Stimulated activated CD8-positive, alpha-beta memory T cell treated with anti-CD3 and anti-CD28 coated beads, Interleukin-7, amount 100 ng/mL, for 24 hours (primary cell): ENCODE data around the gene OPCML.

Experiments
- DNase-seq: peaks from one replicate; pipeline ENCODE4 v3.0.0-alpha.2; 2020; ENCODE audit warnings: low read depth

OPCML gene

DNA sequence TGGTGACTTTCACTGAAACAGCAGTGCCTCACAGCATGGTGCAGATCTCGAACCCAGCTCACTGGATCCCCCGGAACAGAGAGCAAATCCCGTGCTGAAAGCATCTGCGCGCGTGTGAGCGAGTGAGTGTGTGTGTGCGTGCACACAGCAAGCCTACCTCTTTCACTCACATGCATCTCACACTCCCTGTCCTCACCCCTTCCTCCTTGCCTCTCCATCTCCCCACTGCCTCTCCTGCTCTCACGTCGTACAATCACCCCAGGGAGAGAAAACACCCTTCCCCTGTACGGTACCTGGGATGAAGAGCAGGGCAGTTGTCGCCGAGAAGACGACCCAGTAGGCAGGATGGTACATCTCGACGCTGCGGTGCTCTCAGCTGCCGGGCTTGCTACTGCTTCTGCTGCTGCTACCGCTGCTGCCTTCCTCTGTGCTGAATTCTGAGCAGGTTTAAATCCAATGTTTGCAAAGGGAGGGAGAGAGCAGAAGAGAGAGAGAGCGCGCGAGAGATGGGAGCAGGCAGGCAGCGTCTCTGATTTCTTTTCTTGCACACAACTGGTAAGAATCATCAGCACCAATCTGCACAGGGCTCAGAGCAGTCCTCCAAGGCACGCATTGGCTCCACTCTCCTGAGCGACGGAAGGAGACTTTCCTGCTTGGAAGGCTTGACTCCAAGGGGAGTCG, at the start of gene OPCML:
TSS of gene OPCML (minus strand) at position 531 of the 681 bp plus-strand sequence.
- DNase-seq = no peak

DNA sequence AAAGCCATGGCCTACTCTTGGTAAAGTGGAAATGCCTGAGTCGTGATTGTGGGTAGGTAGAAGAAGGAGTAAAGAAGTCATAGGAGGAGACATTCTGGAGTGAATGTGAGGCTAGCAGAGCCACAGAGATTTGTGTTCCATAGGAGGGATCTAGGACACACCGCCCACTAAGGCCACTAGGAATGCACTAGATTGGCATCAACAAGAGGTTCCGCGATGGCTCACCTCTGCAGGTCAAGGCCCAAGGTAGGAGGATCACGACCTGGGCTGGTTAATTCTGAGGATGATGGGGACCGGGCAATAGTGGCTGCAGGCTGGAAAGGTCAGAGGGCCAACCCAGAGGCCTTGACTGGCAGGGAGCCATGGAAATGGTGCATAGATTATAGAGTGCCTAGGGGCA, 48.8 kb upstream of the OPCML start:
- DNase-seq = no peak

DNA sequence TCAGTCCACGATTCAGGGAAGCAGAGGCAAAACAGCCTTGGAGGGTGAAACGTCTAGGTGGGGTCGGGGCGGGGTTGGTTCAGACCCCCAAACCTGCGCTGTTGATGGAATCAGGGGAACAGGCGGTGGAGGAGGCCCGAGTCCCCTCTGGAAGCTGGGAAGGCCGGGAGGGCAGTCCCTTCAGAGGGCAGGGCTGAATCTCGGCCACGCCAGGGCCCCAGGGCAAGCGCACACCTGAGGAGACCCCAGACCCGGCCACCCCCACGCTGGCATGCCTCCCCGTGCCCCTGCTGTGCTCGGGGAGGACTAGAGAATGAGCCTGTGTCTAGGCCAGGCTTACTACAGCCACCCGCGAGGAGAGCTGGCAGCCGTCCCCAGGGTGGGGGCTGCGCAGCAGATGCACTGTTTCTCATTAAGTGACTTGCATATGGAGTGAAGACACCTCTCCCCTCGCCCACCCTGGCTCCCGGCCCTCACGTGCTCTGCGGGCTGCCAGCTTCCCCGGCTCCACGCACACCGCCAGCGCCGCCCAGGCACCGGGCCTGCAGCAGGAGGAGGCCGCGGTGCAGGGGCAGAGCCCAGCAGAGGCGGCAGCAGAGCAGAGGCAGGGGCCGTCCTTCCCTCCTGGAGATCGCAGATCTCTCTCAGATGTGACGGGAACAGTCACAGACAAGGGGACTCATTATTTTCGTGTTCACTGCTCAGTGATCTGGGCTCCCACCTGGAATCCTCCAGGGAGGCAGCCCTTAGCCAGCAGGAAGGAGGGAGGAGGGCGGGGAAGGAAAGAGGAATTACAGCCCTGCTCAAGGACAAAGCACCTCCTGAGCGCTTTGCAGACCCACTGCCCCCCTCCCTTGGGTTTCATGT, 47.1 kb upstream of the OPCML start:
- no peak for DNase-seq

DNA sequence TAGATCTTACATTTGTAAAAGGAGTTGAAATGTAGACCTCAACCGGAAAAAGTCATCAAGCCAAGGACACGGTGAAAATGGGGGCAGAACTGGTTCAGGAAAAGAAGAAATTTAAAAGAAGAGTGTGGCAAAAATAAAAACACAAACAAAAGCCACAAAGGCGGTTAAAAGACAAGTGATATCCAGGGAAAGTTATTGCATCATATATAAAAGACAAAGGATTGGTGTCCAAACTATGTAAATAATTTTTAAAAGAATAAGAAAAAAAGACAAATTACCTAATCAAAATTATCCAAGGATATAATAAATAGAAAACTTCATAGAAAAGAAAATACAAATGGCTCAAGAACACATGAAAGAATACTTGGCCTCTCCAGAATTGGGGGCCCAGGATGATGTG, 45.1 kb upstream of the OPCML start:
- DNase-seq = no peak

DNA sequence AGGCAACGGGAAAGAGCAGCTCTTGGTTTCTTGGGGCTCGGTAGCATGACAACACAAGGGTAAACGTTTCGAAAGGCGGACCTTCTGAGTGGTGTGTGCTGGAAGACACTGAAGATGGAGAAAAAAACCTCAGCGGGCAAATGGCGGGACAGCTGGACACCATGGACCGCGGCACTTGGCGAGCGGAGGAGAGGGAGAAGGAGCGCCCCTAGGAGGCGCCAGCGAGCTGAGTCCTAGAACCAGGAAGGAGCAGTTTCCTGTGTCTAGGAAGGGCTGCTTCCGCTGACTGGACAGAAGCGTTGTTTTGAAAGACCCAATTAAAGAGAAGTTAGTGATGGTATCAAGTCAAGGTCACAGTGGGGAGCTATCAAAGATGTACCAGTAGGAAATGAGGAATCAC, 44.0 kb upstream of the OPCML start:
- DNase-seq = no peak

DNA sequence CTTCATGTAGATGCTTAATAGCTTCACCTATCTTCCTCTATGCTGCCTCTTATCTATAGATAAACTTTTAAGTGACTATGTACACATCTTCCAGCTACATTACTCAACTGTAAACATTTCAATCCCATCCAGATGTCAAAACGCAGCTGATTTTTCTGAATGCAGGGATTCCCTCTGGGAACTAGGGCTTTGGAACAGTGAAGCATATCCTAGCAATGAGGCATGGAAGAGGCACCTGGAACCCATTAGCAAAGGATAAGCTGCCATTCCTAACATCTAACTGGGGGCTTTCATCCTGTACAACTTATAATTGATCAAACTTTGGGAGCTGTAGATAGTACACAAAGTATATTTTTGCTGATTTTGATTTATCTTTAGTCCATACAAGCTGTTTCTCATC, 40.8 kb upstream of the OPCML start:
- DNase-seq = no peak

DNA sequence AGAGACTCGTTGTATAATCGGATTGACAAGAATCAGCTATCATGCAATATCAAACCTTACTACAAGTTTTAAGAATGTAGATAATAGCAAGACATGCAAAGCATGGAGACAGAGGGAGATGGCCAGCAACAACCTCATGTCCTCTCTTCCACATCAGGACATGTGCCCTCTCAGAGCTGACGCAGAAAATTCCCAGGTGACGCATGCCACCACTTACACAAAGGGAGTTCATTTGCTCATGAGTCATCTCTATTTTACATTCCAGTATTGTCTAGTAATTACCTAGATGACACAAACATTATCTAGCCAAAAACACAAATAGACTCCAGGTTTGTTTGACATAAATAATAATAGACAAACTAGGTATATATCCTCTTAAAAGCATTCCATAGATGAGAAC, 38.1 kb upstream of the OPCML start:
- no peak for DNase-seq

DNA sequence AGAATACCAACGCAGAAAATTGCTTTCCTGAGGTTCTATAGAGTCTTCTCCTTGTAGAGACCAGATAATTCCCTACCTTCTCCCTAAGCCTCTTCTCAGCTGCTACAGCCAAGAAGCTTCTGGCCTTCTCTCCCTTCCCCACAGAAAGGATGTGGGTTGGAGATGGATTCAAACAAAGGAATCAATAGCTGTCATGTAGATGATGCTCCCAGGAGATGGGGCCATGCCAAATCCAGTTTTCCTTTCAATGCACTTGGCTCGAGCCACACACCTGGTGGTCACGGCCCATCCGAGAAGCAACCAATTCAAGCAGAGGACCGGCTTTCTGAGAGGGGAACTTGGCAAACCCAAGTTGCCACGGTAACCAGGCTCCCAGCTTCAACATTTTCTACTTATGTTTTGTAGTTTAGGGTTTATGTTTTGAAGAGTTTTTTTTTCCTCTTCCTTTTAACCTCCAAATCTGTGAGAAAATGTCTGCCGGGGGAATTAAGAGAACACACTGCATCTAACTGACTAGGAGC, 31.3 kb upstream of the OPCML start:
- no peak for DNase-seq

DNA sequence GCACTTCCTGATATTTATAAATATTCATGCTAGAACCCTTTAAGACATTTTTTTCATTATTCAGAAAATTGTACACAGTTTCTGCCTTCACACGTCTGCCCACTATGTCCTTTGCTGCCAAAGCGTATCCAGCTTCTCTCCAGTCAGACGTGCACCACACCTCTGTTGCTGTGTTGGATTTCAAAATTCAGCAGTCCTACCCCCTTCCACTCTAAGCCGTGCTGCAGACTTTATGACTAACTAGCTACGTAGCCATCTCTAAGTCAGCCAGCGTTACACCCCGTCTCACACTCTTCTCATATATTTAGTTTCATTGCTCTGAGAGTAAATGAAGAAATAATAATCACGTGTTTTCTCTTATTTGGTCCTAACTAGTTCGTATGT, 28.2 kb upstream of the OPCML start:
- no peak for DNase-seq

DNA sequence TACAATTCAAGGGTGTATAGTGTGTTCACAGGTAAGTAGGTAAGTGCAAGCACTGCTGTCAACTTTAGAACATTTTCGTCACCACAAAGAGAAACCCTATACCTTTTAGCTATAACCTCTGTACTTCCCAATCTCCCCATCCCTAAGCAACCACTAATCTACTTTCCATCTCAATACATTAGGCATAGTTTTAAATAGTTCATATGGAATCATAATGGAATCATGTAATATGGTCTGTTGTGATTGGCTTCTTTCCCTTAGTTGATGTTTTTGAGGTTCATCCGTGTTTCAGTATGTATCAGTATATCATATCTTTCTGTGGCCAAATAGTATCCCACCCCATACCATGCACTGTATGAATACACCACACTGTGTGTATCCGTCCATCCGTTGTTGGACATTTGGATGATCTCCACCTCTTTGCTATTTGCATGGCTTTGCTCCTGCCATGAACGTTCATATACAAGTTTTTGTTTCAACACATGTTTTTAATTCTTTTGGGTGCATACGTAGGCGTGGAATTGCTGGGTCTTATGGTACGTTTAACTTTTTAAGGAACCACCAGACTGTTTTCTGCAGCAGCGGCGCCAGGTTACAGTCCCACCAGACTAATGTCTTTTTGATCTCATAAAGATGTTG, 27.7 kb upstream of the OPCML start:
- DNase-seq = no peak

DNA sequence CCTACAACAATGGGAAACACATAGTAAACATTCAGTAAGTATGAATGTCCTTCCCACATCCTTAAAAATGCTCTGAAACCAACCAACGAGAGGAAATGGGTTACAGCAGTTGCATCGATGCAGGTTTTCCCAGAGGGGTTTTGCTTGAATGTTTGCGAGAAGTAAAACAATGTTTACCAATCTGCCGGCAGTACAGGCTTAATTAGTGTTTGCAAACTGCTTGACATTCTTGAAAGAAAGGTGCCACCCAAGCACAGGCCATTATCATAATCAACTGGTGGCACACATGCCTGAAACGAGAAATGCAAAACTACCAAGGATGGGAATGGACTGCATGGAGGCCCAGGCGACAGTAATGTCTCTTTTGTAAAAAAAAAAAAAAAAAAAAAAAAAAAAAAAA, 27.1 kb upstream of the OPCML start:
- no peak for DNase-seq

DNA sequence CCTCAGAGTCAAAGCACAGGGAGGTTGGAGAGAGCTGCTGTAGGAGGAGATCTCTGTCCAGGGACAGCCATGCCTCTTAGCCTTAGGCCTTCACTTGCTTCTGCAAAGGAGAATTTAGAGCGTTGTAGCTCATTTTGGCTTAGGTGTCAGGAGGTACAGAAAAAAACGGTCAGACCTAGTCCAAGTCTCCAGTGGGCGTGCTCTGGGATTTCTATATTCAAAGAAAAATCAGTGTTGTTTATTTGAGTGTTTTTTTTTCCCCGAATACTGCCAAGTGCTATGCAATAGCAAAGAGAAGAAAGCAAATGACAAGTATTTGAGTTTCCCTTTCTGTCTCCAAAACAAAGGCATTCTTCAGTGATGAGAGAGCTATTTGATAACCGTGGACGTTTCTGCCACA, 22.7 kb upstream of the OPCML start:
- DNase-seq = no peak

DNA sequence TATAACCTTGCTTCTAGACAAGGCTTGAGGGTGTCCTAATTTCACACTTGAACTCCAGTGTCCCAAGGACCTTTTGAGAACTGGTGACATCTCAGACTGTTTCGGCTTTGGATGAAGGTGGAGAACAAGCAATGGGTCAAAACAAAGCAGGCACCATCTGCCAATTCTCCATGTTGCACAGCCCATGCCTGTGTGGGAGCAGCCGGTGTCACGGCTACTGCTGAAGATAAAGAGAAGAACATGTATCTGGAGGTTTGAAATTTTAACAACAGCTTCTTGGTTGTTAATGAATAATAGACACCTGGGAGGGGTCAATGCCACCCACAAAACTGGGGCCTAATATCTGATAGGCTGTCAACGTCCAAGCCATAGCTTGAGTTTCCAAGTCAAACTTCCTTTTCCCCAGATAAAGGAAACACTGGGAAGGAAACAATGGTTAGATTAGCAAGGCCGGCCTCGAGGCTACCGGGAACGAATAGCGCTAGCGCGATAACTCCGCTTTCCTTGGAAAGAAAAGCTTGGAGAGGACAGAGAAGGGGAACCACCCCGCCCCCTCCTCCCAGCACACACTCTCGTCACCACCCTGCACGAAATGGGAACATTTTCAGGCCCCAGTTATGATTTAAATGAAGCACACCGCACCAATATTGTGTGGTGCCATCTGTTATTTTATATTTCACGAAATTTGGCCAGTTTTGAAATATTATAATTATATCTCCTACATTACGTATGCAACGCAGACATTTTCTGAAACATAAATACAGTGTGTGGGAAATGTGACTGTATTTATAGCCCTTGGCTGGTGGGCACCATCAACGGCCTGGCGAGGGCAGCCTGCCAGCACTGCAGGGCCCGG, 21.8 kb upstream of the OPCML start:
- DNase-seq = no peak

DNA sequence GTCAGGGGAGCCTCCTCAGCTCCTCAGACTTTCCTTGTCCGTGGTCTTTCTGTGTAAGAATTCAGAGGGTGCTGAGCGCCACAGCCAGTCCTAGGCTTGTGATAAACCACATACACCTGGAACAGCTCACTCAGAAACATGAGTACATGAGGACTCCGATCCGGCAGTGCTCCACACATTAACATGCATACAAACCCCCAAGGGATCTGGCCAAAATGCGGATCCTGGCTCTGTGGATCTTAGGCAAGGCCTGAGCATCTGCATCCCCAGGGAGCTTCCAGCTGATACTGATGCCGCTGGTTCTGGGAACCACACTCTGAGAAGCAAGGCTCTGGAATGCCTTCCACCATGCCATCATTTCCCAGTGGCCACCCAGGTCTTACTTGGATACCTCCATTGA, 20.6 kb upstream of the OPCML start:
- no peak for DNase-seq

DNA sequence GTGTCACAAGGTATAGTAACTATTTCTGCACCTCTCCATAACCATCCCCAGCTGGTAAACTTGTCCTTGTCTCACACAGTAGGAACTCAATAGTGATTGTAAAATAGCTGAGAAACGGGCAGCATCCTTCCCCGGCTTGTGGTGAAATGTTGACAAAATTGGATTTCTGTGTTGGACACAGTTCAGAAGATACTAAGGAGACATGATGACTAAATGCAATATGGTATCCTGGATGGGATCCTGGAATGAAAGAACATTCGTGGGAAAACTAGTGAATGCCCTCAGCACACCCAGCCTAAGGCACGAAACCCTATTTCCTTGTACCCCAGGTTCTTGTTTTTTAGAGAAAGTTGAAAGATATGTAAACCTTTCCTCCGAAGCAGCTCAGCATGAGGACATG, 18.8 kb upstream of the OPCML start:
- DNase-seq = no peak

DNA sequence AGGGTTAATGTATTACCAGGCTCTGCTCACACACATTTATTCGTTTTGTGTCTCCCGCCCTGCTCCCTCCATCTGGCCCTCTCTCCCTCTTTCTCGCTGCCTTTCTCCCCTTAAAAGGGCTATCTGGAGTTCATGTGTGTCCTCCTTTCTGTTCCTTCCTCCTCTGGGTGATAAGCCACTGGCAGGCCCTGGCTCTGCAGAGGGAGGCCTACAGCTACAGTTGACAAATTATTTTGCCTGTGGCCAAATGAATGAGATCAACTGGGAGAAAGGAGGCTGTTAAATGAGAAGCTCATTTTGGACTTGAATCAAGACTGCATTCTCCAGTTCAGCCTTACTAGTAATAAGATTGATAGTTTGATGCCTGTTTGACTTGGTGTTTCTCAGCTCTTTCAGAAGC, 17.5 kb upstream of the OPCML start:
- no peak for DNase-seq

DNA sequence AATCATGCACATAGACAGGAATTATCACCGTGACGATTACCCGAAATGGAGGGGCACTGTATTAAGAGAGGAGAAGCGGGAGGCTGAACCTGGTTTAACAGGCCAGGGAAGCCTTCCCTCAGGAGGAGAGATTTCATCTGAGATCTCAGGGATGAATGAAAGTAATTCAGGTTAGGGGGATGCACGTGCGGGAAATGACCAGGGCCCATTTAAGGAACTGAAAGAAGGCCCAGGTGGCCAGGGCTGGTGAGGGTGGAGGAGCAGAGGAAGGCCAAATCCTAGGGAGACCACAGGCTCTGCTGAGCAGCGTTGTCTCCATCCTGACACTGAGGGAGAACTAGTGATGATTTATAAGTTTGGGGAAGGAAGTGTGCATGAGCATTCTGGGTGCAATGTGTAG, 16.3 kb upstream of the OPCML start:
- no peak for DNase-seq

DNA sequence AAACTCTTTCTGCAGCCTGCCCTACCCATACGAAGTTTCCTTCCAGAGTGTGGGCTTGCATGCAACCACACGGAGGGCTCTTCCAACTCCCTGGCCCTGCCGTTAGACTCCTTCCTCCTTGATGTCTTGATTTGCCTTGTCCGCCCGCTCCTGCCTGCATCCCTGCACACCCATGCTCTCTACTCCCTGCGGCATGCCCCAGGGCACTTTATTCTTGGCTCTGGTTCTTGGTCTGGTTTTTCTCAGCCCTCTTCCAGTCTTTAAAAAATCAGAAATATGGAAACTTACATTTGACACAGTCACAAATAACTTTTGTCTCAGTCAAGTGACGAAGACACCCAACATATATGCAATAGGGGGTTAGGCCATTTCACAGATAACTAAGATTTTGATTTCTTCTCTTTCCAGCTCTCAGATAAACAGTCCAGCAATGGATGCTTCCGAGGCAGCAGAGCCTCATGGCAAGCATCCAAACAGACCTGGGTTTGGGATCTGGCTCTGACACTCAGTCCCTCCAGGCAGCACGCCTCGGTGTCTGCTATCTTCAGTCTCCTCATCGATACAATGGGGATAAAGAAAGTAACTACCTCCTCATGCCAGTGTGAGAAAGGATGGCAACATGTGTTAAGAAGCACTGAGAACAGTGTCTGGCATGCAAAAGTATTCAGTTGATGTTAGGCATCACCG, 15.7 kb upstream of the OPCML start:
- DNase-seq = no peak

DNA sequence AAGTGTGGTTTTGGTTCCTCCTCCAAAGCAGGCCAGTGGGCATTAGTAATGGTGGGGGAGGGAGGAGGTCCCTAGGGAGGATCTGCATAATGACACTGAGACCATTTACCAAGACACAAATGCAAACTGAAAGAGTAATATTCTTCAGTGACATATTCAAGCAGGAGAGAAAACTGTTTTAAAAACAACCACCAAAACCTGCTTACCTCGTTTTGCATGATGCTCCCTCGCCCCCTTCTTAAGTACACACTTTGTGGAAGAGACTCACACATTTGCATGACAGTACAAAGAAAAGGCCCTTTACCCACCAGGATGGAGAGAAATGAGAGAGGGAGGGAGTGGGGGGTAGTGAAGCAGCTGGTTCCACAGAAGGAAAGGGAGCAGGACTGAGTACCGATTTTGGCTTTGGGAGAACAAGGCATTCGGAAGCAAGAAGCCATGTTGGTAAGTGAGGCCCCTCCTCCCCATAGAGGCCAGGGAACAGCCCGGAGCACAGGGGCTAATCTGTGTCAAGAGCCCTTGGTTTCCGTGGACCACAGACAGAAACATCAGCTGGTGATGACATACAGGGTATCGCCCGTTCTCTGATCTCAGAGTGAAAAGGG, 13.0 kb upstream of the OPCML start:
- DNase-seq = no peak

DNA sequence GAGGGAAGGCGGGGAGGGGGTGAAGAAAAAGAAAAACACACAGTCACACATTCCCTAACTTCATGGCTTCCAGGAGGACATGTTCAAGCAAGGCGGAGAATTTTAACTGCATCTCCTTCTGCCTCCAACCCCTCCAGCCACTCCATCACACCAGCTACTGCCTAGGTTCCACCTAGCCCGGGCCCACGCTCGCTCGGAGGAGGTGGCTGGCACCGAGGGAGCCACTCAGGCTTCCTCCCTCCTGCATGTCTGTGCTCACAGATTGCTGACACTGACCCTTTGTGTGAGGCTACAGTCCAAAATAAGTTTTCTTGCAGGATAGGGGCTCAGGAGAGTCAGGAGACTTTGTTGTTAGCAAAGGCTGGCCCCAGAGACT, 9.4 kb upstream of the OPCML start:
- no peak for DNase-seq
